Testis (tissue), 3 donors: ENCODE data around the gene TBC1D7. TPM values are rescaled to one million over a fixed set of nuclear protein-coding genes. Genes with fewer than 3 reads are reported as not detected.

Source experiments
- DNase-seq: peaks from one replicate; pipeline ENCODE4 v3.0.0-alpha.2; 2019
- H3K27ac ChIP-seq, 2 donors: fragments of 200-600 bp; sonication (generic); one replicate each; pipeline ENCODE4 v1.5.1; 2019
- H3K27me3 ChIP-seq: fragments of 200-600 bp; sonication (generic); one replicate; pipeline ENCODE4 v1.5.1; 2019
- H3K36me3 ChIP-seq: fragments of 200-600 bp; sonication (generic); one replicate; pipeline ENCODE4 v1.5.1; 2017; ENCODE audit warnings: low read depth; ENCODE audit errors: missing control alignments
- H3K4me1 ChIP-seq: fragments of 200-600 bp; sonication (generic); one replicate; pipeline ENCODE4 v1.5.1; 2019
- H3K4me3 ChIP-seq, 2 donors: fragments of 200-600 bp; sonication (generic); one replicate each; pipeline ENCODE4 v1.5.1; 2017 to 2019
- H3K9me3 ChIP-seq: fragments of 200-600 bp; sonication (generic); one replicate; pipeline ENCODE4 v1.5.1; 2017
- CTCF ChIP-seq, 3 experiments: fragments of 450-650 bp in 2 of 3; fragments of 200-600 bp in 1 of 3; sonication (generic) in 1 of 3; IDR thresholded peaks; one replicate each; pipeline ENCODE4 v1.5.1; 2016 to 2019; ENCODE audit warnings: antibody characterized with exemption in 3 of 3, mild to moderate bottlenecking in 2 of 3, moderate library complexity in 1 of 3
- POLR2A ChIP-seq: fragments of 450-650 bp; IDR thresholded peaks from one replicate; pipeline ENCODE4 v1.6.1; 2017; ENCODE audit warnings: antibody characterized with exemption, mild to moderate bottlenecking, moderate library complexity
- WGBS, 2 donors: methylation state at CpG; one replicate each; pipeline ENCODE4 v1.1.5; 2018; 5-methylcytosine and 5-hydroxymethylcytosine counted together
- intact Hi-C: fragments of 100-400 bp; cut with DNase I; formaldehyde crosslinking; loops from one replicate; pipeline ENCODE4 v1.15.1; 2023; ENCODE audit warnings: low total_unique reads
- polyA plus RNA-seq: library from polyadenylated mRNA; stranded (reverse); fragments of 350-450 nt; fragmentation: Illumina TruSeq; extraction: RNeasy Lipid Tissue Mini Kit (QIAGEN cat#74804); gene quantifications from one replicate; pipeline ENCODE4 v1.2.3, GENCODE V29; 2014; ENCODE audit warnings: low read depth, low replicate concordance; ENCODE audit not compliant: insufficient read depth
- total RNA-seq, 2 donors: library from RNA; depleted of rRNA; stranded (reverse); fragments of >200 nt; gene quantifications; one replicate each; pipeline ENCODE4 v1.2.3, GENCODE V29; 2016

TBC1D7 gene
- total and polyA plus RNA-seq, 3 donors from 2014 or later = 24.2 to 48.0 (median 28.0) TPM

GRCh38 chr6:13300643-13301590, 27.4 kb downstream of the TBC1D7 start:
- intact Hi-C loops = no loop called here
- DNase-seq = no peak
- Histone ChIP-seq H3K4me3 (no peak overlapping the region), H3K9me3 (no peaks in the 10 kb centered on the region), H3K4me1 (no peaks in the 10 kb centered on the region), H3K27ac (no peak overlapping the region), H3K36me3 (no peaks in the 10 kb centered on the region), H3K27me3 (no peaks in the 10 kb centered on the region)
- TF ChIP-seq POLR2A (no peak), CTCF (IDR thresholded peaks at IDR 0.05) (no peak)
- 91 to 93% methylated on average over 6 to 9 of the region's 9 CpGs for WGBS, 2 donors

- WGBS, 2 donors = 90 to 95% methylated on average over 4 to 6 of the region's 6 CpGs
- H3K27me3 ChIP-seq = no peaks in the 10 kb centered on the region
- no peaks in the 10 kb centered on the region for H3K9me3 ChIP-seq
- H3K4me3 ChIP-seq = no peak overlapping the region
- intact Hi-C loops = no loop called here
- no peak overlapping the region for H3K27ac ChIP-seq
- TF ChIP-seq POLR2A = no peak
- no peak for TF ChIP-seq CTCF (IDR thresholded peaks at IDR 0.05)
- no peaks in the 10 kb centered on the region for H3K36me3 ChIP-seq
- H3K4me1 ChIP-seq = no peaks in the 10 kb centered on the region
- no peak for DNase-seq
These were observed 28.4 kb downstream of the TBC1D7 start for GRCh38 chr6:13299918-13300317.

GRCh38 chr6:13299403-13299821, 28.9 kb downstream of the TBC1D7 start:
- Histone ChIP-seq H3K36me3 (no peaks in the 10 kb centered on the region), H3K27me3 (no peaks in the 10 kb centered on the region), H3K27ac (no peak overlapping the region), H3K4me3 (no peak overlapping the region), H3K4me1 (no peaks in the 10 kb centered on the region), H3K9me3 (no peaks in the 10 kb centered on the region)
- WGBS, 2 donors = 92 to 95% methylated on average over 11 of the region's 11 CpGs
- DNase-seq = no peak
- TF ChIP-seq POLR2A = no peak
- no peak for TF ChIP-seq CTCF (IDR thresholded peaks at IDR 0.05)
- intact Hi-C loops = no loop called here

GRCh38 chr6:13298446-13298845, 29.9 kb downstream of the TBC1D7 start:
- Histone ChIP-seq H3K27ac (no peak overlapping the region), H3K9me3 (no peaks in the 10 kb centered on the region), H3K27me3 (no peaks in the 10 kb centered on the region), H3K4me1 (no peaks in the 10 kb centered on the region), H3K36me3 (no peaks in the 10 kb centered on the region), H3K4me3 (no peak overlapping the region)
- intact Hi-C loops = no loop called here
- no peak for DNase-seq
- TF ChIP-seq POLR2A (no peak), CTCF (IDR thresholded peaks at IDR 0.05) (no peak)
- WGBS, 2 donors = 64 to 93% methylated on average over 3 of the region's 3 CpGs

- intact Hi-C loops = no loop called here
- Histone ChIP-seq H3K36me3 (no peaks in the 10 kb centered on the region), H3K4me3 (no peak overlapping the region), H3K27ac (no peak overlapping the region), H3K27me3 (no peaks in the 10 kb centered on the region), H3K4me1 (no peaks in the 10 kb centered on the region), H3K9me3 (no peaks in the 10 kb centered on the region)
- WGBS, 2 donors = 84 to 92% methylated on average over 5 of the region's 5 CpGs
- no peak for TF ChIP-seq POLR2A
- TF ChIP-seq CTCF (IDR thresholded peaks at IDR 0.05) = no peak
- DNase-seq = no peak
These were observed 30.9 kb downstream of the TBC1D7 start for GRCh38 chr6:13297391-13297790.
